ENCODE measurements around the gene ARPC1B. TPM values are rescaled to one million over a fixed set of nuclear protein-coding genes. Genes with fewer than 3 reads are reported as not detected.
A peak's percentile ranks its signal among the peaks of the same experiment; 100 is the strongest.

ARPC1B gene
- total RNA-seq, 1 donor from 2014 or later = 175 TPM

- Histone ChIP-seq H2AFZ (ENCODE audit: low read depth, low read length) (no peak overlapping the region), H3K79me2 (ENCODE audit: insufficient read depth, low read length) (peaks cover 71% of the 10 kb centered on the region), H3K27ac (ENCODE audit: low read depth, low read length) (peak overlapping the region; percentile 57), H3K4me3 (ENCODE audit: insufficient read depth, low read depth, low read length) (no peak overlapping the region), H3K36me3 (ENCODE audit: insufficient read depth, low read length) (peaks cover 4% of the 10 kb centered on the region), H3K27me3 (ENCODE audit: insufficient read depth, low read length) (no peaks in the 10 kb centered on the region), H3K4me1 (ENCODE audit: insufficient read depth, low read length) (peaks cover 21% of the 10 kb centered on the region), H3K9ac (ENCODE audit: low read length) (peak overlapping the region; percentile 36), H4K20me1 (ENCODE audit: insufficient read depth, low read length) (peaks cover 77% of the 10 kb centered on the region), H3K9me3 (ENCODE audit: insufficient read depth, low read depth, low read length) (no peaks in the 10 kb centered on the region), H3K4me2 (ENCODE audit: low read length) (peak overlapping the region; percentile 59)
- Mint-ChIP-seq H3K36me3 (ENCODE audit: low read depth, unreplicated experiment) (peaks cover 9% of the 10 kb centered on the region), H3K27ac (ENCODE audit: unreplicated experiment) (peak overlapping the region; percentile 85), H3K27me3 (ENCODE audit: low read depth, unreplicated experiment) (no peaks in the 10 kb centered on the region), H3K9me3 (ENCODE audit: unreplicated experiment) (no peaks in the 10 kb centered on the region), H3K4me1 (ENCODE audit: low read depth, unreplicated experiment) (peaks cover 17% of the 10 kb centered on the region), H3K4me3 (ENCODE audit: unreplicated experiment) (peak overlapping the region; percentile 34)
- DNase-seq (ENCODE audit: low read depth) (no peak), FAIRE-seq (no peak)
- no peak for TF ChIP-seq EZH2 (IDR thresholded peaks at IDR 0.05; ENCODE audit: insufficient read depth, low read length)
- TF ChIP-seq CTCF (IDR thresholded peaks at IDR 0.05; ENCODE audit: insufficient read depth, low read depth, low read length) = no peak
Observed at GRCh38 chr7:99380032-99380822, 5.7 kb downstream of the ARPC1B start.

- Histone ChIP-seq H3K4me3 (ENCODE audit: insufficient read depth, low read depth, low read length) (no peak overlapping the region), H3K36me3 (ENCODE audit: insufficient read depth, low read length) (peaks cover 4% of the 10 kb centered on the region), H3K4me1 (ENCODE audit: insufficient read depth, low read length) (peaks cover 21% of the 10 kb centered on the region), H3K9ac (ENCODE audit: low read length) (no peak overlapping the region), H3K9me3 (ENCODE audit: insufficient read depth, low read depth, low read length) (no peaks in the 10 kb centered on the region), H3K27me3 (ENCODE audit: insufficient read depth, low read length) (no peaks in the 10 kb centered on the region), H3K79me2 (ENCODE audit: insufficient read depth, low read length) (peaks cover 64% of the 10 kb centered on the region), H3K4me2 (ENCODE audit: low read length) (peak overlapping the region; percentile 59), H3K27ac (ENCODE audit: low read depth, low read length) (no peak overlapping the region), H2AFZ (ENCODE audit: low read depth, low read length) (no peak overlapping the region), H4K20me1 (ENCODE audit: insufficient read depth, low read length) (peaks cover 79% of the 10 kb centered on the region)
- Mint-ChIP-seq H3K4me3 (ENCODE audit: unreplicated experiment) (no peak overlapping the region), H3K4me1 (ENCODE audit: low read depth, unreplicated experiment) (peaks cover 17% of the 10 kb centered on the region), H3K27ac (ENCODE audit: unreplicated experiment) (peak overlapping the region; percentile 53), H3K9me3 (ENCODE audit: unreplicated experiment) (no peaks in the 10 kb centered on the region), H3K27me3 (ENCODE audit: low read depth, unreplicated experiment) (no peaks in the 10 kb centered on the region), H3K36me3 (ENCODE audit: low read depth, unreplicated experiment) (peaks cover 9% of the 10 kb centered on the region)
- TF ChIP-seq EZH2 (IDR thresholded peaks at IDR 0.05; ENCODE audit: insufficient read depth, low read length) (no peak), CTCF (IDR thresholded peaks at IDR 0.05; ENCODE audit: insufficient read depth, low read depth, low read length) (no peak)
- no peak for DNase-seq (ENCODE audit: low read depth)
- FAIRE-seq = no peak
Observed at GRCh38 chr7:99380823-99381663, 6.5 kb downstream of the ARPC1B start.
